GM12878 (cell line): Measurements from ENCODE around the gene SMARCAD1. TPM values are rescaled to one million over a fixed set of nuclear protein-coding genes. Genes with fewer than 3 reads are reported as not detected.
A peak's percentile ranks its signal among the peaks of the same experiment; 100 is the strongest.

Experiments used
- ATAC-seq: fragments of 200-7000 bp; cut with Tn5 transposase; 3 replicates; pipeline ENCODE4 v1.9.1; 2020; ENCODE audit warnings: mild to moderate bottlenecking, moderate library complexity
- BruUV-seq: library from RNA; stranded (reverse); fragments of 400-500 nt; replicated peaks from 2 replicates; lab custom pipeline; 2021; lab: Mats Ljungman, UMichigan
- CTCF ChIA-PET: fragments of 300-600 bp; sonication (Branson Sonifier 250); formaldehyde crosslinking; extraction: SDS; loops from one replicate; lab custom pipeline; 2021; ENCODE audit warnings: inconsistent platforms; lab: Yijun Ruan, JAX
- POLR2A ChIA-PET: fragments of 350-600 bp; formaldehyde crosslinking; extraction: SDS; loops from one replicate; lab custom pipeline; 2021; ENCODE audit warnings: inconsistent platforms; lab: Charles Lee
- RAD21 ChIA-PET: fragments of 300-600 bp; sonication (Branson Sonifier 250); formaldehyde crosslinking; loops from one replicate; lab custom pipeline; 2023; ENCODE audit warnings: antibody characterized with exemption; ENCODE audit not compliant: unreplicated experiment; lab: Charles Lee
- SMC1A ChIA-PET: fragments of 300-600 bp; sonication (Branson Sonifier 250); formaldehyde crosslinking; loops from one replicate; lab custom pipeline; 2023; ENCODE audit not compliant: unreplicated experiment, uncharacterized antibody; lab: Charles Lee
- DNase-seq: peaks from one replicate; pipeline ENCODE4 v3.0.0-alpha.2; 2011; ENCODE audit warnings: low read depth, low spot score
- FAIRE-seq: peaks from 3 replicates; lab custom pipeline; 2011; peaks lifted over from hg19 to GRCh38; lab: Jason Lieb, UNC
- H2AFZ ChIP-seq: 2 replicates; pipeline ENCODE4 v1.6.0; 2011; ENCODE audit warnings: low read depth, low read length, control low read depth; ENCODE audit not compliant: control insufficient read depth
- H3K27ac ChIP-seq: 2 replicates; pipeline ENCODE4 v1.5.1; 2011; ENCODE audit warnings: control low read depth; ENCODE audit not compliant: control insufficient read depth, insufficient read depth
- H3K27me3 ChIP-seq, 2 experiments: replicated peaks in 1 of 2; 2 replicates each; pipeline versions ENCODE4 v1.6.0 to v1.6.1; 2011; ENCODE audit warnings: low read length in 1 of 2; ENCODE audit not compliant: control insufficient read depth in 2 of 2, insufficient read depth in 2 of 2
- H3K36me3 ChIP-seq, 2 experiments: 2 replicates each; pipeline ENCODE4 v1.5.1; 2011; ENCODE audit warnings: low read length in 1 of 2; ENCODE audit not compliant: control insufficient read depth in 2 of 2, insufficient read depth in 2 of 2
- H3K4me1 ChIP-seq: 2 replicates; pipeline ENCODE4 v1.6.1; 2011; ENCODE audit warnings: mild to moderate bottlenecking, low read length, moderate library complexity, mixed read lengths; ENCODE audit not compliant: control insufficient read depth, insufficient read depth
- H3K4me2 ChIP-seq: 2 replicates; pipeline ENCODE4 v1.6.0; 2011; ENCODE audit warnings: control low read depth; ENCODE audit not compliant: control insufficient read depth, insufficient read depth
- H3K4me3 ChIP-seq: fragments of 200-600 bp; sonication (generic); 2 replicates; pipeline ENCODE4 v1.5.1; 2016
- H3K79me2 ChIP-seq: 2 replicates; pipeline ENCODE4 v1.6.0; 2011; ENCODE audit warnings: low read length; ENCODE audit not compliant: control insufficient read depth, insufficient read depth
- H3K9ac ChIP-seq: 2 replicates; pipeline ENCODE4 v1.8.0; 2011; ENCODE audit warnings: low read length, control low read depth, mixed read lengths; ENCODE audit not compliant: control insufficient read depth, insufficient read depth
- H3K9me3 ChIP-seq: replicated peaks from 3 replicates; pipeline ENCODE4 v1.5.1; 2011; ENCODE audit warnings: mild to moderate bottlenecking, low read length; ENCODE audit not compliant: control insufficient read depth, insufficient read depth
- H4K20me1 ChIP-seq: 2 replicates; pipeline ENCODE4 v1.6.0; 2011; ENCODE audit not compliant: control insufficient read depth, insufficient read depth
- CBX5 ChIP-seq: sonication (generic); IDR thresholded peaks from 2 replicates; pipeline ENCODE4 v1.6.1; 2016; ENCODE audit warnings: low read depth, moderate library complexity, mild to moderate bottlenecking, inconsistent platforms
- ETV6 ChIP-seq, 2 experiments: fragments of 450-650 bp in 1 of 2; IDR thresholded peaks in 1 of 2; conservative IDR thresholded peaks in 1 of 2; 2 replicates each; pipeline ENCODE4 v1.6.1; 2014; ENCODE audit warnings: antibody characterized with exemption in 1 of 2, borderline replicate concordance in 1 of 2, low read depth in 1 of 2, mild to moderate bottlenecking in 1 of 2, moderate library complexity in 1 of 2
- KAT2A ChIP-seq: conservative IDR thresholded peaks from 2 replicates; pipeline ENCODE4 v1.6.1; 2011; ENCODE audit warnings: low read depth, low read length; ENCODE audit not compliant: control insufficient read depth
- MEF2A ChIP-seq: IDR thresholded peaks from 2 replicates; pipeline ENCODE4 v1.6.1; 2011; ENCODE audit warnings: low read depth, mild to moderate bottlenecking, low read length, moderate library complexity; ENCODE audit not compliant: insufficient read depth
- MYC ChIP-seq: IDR thresholded peaks from 2 replicates; pipeline ENCODE4 v1.6.1; 2011; ENCODE audit warnings: mild to moderate bottlenecking, low read length, moderate library complexity, inconsistent platforms; ENCODE audit not compliant: insufficient read depth, insufficient replicate concordance, insufficient read length, severe bottlenecking
- NR2F1 ChIP-seq: fragments of 450-650 bp; conservative IDR thresholded peaks from 2 replicates; pipeline ENCODE4 v1.6.1; 2017; ENCODE audit warnings: mild to moderate bottlenecking
- POLR2AphosphoS5 ChIP-seq: IDR thresholded peaks from 2 replicates; pipeline ENCODE4 v1.6.1; 2011; ENCODE audit warnings: mild to moderate bottlenecking, low read length, inconsistent platforms
- RFX5 ChIP-seq: IDR thresholded peaks from 2 replicates; pipeline ENCODE4 v1.6.1; 2011; ENCODE audit warnings: low read depth, low read length, improper control_type of control experiment
- ZNF207 ChIP-seq: fragments of 450-650 bp; IDR thresholded peaks from 2 replicates; pipeline ENCODE4 v1.6.1; 2014; ENCODE audit warnings: antibody characterized with exemption, mild to moderate bottlenecking, borderline replicate concordance
- WGBS: methylation state at CpG from one replicate; pipeline ENCODE4 v1.1.6; 2016; ENCODE audit warnings: low lambda C conversion rate; ENCODE audit not compliant: insufficient replicate concordance, insufficient coverage; ENCODE audit errors: missing lambda C conversion rate; 5-methylcytosine and 5-hydroxymethylcytosine counted together
- in situ Hi-C: fragments of 300-500 bp; cut with MboI; formaldehyde crosslinking; loops from 9 replicates; pipeline ENCODE4 v1.14.3; 2018; ENCODE audit warnings: mixed read lengths
- intact Hi-C: fragments of 100-400 bp; cut with micrococcal nuclease; formaldehyde crosslinking; loops from one replicate; pipeline ENCODE4 v1.14.2; 2022; ENCODE audit not compliant: unreplicated experiment
- polyA plus RNA-seq, 11 experiments: library from polyadenylated mRNA; depleted of rRNA in 4 of 11; unstranded in 6 of 11; stranded (reverse) in 5 of 11; fragments of >200 nt; fragmentation: Nextera tagmentation in 4 of 11; fragmentation: Illumina TruSeq in 1 of 11; extraction: Ambion mirVana in 4 of 11; extraction: Trizol in 1 of 11; gene quantifications; 1 replicate in 1 of 11; 2 replicates in 10 of 11; pipeline versions ENCODE4 v1.2.1 to v1.2.3, GENCODE V29; 2011 to 2016; ENCODE audit warnings: inconsistent platforms in 2 of 11, missing spikeins in 2 of 11, low read depth in 1 of 11
- total RNA-seq, 4 experiments: library from RNA; depleted of rRNA in 3 of 4; stranded (reverse); fragments of >200 nt in 3 of 4; fragmentation: Illumina TruSeq in 1 of 4; extraction: Trizol in 1 of 4; gene quantifications; 2 replicates each; pipeline versions ENCODE4 v1.2.1 to v1.2.3, GENCODE V29; 2013 to 2021
- TF ChIP-seq, protein P1 (sequence below): fragments of 450-650 bp; IDR thresholded peaks from 2 replicates; pipeline ENCODE4 v1.6.1; 2014; ENCODE audit warnings: mild to moderate bottlenecking
- TF ChIP-seq, protein P2 (sequence below): fragments of 450-650 bp; IDR thresholded peaks from 2 replicates; pipeline ENCODE4 v1.6.1; 2018; ENCODE audit warnings: borderline replicate concordance, mild to moderate bottlenecking; ENCODE audit not compliant: partially characterized antibody

Gene SMARCAD1
- total and polyA plus RNA-seq, 10 of the 15 experiments (the other 5 are each of a cell fraction or from before 2014, with no cell fraction given) = 7.6 to 41.2 (median 27.7) TPM

DNA sequence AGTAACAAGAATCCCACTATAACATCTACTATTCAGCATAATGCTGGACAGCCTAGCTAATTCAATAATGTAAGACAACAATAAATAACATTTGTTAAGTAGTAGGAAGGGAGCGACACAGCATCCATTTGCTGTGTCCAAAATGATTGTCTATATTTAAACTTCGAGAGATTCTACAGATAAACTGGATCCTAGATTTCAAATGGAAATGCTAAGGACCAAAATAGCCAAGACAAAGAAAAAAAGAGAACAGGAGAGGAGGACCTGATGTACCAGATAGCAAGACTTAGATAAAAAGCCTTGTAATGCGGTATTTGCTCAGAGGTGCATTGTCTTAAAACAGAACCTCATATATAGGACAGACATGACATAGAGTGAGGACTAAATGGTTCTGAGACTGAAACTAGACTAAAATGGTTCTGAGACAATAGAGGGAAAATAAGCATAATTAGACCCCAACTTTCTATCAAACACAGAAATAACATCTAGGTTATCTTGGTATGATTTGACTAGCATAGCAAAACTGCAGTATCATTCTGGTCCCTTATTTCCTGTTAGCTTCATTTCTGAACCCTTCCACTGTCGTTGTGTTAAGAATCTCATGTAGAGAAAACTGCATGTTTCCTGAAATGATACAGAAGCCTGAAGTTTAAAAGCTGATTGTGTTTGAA, 131.2 kb downstream of the SMARCAD1 start (continued):
- TF ChIP-seq MEF2A = 0 out of 2 replicates have a peak, but pooled peaks have one; percentile 55

DNA sequence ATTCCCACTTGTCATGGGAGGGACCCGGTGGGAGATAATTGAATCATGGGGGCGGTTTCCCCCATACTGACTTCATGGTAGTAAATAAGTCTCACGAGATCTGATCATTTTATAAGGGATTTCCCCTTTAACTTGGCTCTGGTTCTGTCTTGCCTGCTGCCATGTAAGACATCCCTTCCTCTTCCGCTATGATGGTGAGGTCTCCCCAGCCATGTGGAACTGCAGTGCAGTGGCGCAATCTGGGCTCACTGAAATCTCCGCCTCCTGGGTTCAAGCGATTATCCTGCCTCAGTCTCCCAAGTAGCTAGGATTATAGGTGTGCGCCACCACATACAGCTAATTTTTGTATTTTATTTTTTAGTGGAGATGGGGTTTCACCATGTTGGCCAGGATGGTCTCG, 132.1 kb downstream of the SMARCAD1 start:
- no peaks in the 10 kb centered on the region for H3K79me2 ChIP-seq
- BruUV-seq = no TSS peak
- H3K4me1 ChIP-seq = peaks cover 10% of the 10 kb centered on the region
- in situ Hi-C loops = no loop called here
- DNase-seq (no peak), ATAC-seq (peak; percentile 49), FAIRE-seq (no peak)
- H3K9ac ChIP-seq = no peak overlapping the region
- no peak overlapping the region for H3K4me3 ChIP-seq
- no peaks in the 10 kb centered on the region; the same call in 2 of the 3 replicates for H3K9me3 ChIP-seq
- no peaks in the 10 kb centered on the region for H3K36me3 ChIP-seq
- TF ChIP-seq, protein P1, sequence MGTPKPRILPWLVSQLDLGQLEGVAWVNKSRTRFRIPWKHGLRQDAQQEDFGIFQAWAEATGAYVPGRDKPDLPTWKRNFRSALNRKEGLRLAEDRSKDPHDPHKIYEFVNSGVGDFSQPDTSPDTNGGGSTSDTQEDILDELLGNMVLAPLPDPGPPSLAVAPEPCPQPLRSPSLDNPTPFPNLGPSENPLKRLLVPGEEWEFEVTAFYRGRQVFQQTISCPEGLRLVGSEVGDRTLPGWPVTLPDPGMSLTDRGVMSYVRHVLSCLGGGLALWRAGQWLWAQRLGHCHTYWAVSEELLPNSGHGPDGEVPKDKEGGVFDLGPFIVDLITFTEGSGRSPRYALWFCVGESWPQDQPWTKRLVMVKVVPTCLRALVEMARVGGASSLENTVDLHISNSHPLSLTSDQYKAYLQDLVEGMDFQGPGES = no peak
- TF ChIP-seq ETV6 (conservative IDR thresholded peaks at IDR 0.05 in 1 of 2, IDR thresholded peaks at IDR 0.05 in 1 of 2; ENCODE audit: borderline replicate concordance in 1 of 2, low read depth in 1 of 2) (no peak), RFX5 (no peak), MYC (no peak), CBX5 (no peak), NR2F1 (no peak), KAT2A (no peak), POLR2AphosphoS5 (no peak), ZNF207 (no peak)
- TF ChIP-seq, protein P2, sequence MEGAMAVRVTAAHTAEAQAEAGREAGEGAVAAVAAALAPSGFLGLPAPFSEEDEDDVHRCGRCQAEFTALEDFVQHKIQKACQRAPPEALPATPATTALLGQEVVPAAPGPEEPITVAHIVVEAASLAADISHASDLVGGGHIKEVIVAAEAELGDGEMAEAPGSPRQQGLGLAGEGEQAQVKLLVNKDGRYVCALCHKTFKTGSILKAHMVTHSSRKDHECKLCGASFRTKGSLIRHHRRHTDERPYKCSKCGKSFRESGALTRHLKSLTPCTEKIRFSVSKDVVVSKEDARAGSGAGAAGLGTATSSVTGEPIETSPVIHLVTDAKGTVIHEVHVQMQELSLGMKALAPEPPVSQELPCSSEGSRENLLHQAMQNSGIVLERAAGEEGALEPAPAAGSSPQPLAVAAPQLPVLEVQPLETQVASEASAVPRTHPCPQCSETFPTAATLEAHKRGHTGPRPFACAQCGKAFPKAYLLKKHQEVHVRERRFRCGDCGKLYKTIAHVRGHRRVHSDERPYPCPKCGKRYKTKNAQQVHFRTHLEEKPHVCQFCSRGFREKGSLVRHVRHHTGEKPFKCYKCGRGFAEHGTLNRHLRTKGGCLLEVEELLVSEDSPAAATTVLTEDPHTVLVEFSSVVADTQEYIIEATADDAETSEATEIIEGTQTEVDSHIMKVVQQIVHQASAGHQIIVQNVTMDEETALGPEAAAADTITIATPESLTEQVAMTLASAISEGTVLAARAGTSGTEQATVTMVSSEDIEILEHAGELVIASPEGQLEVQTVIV = no peak
- POLR2A ChIA-PET = no interaction called here
- SMC1A ChIA-PET = interaction anchor here (0.8 to 1.2 kb wide), 7 partner anchors 12 to 180 kb away, joined by 3 to 5 read pairs (median 3); partner anchors contain the start of gene PDLIM5
- H3K27me3 ChIP-seq = no peaks in the 10 kb centered on the region
- H2AFZ ChIP-seq = peak overlapping the region; percentile 61; the same call in 1 of the 2 replicates
- WGBS = 55% methylated on average over 9 of the region's 9 CpGs
- H3K4me2 ChIP-seq = peak overlapping the region; percentile 50; the same call in 1 of the 2 replicates
- H4K20me1 ChIP-seq = no peaks in the 10 kb centered on the region
- no peak overlapping the region for H3K27ac ChIP-seq
- intact Hi-C loops = no loop called here
- RAD21 ChIA-PET = no interaction called here
- CTCF ChIA-PET = interaction anchor here (1.5 to 2.1 kb wide), 2 partner anchors 50 to 67 kb away, joined by 3 to 6 read pairs; no protein-coding TSS in a partner anchor
